Activated CD8-positive, alpha-beta T cell treated with anti-CD3 and anti-CD28 coated beads for 36 hours (primary cell): ENCODE data around the gene SLC25A31. TPM values are rescaled to one million over a fixed set of nuclear protein-coding genes. Genes with fewer than 3 reads are reported as not detected.

Experiments used
- ATAC-seq: fragments of 200-7000 bp; cut with Tn5 transposase; one replicate; pipeline ENCODE4 v1.10.0; 2021; ENCODE audit warnings: mild to moderate bottlenecking, moderate library complexity
- CTCF ChIA-PET: fragments of 350-600 bp; sonication (Branson Sonifier 250); formaldehyde crosslinking; loops from one replicate; lab custom pipeline; 2021; ENCODE audit warnings: antibody characterized with exemption; lab: Charles Lee
- POLR2A ChIA-PET: fragments of 350-600 bp; sonication (Branson Sonifier 250); formaldehyde crosslinking; loops from one replicate; lab custom pipeline; 2021; ENCODE audit warnings: antibody characterized with exemption; lab: Charles Lee
- DNase-seq: peaks from one replicate; pipeline ENCODE4 v3.0.0-alpha.2; 2020
- H3K27ac Mint-ChIP-seq: one replicate; pipeline ENCODE4 v1.8.0; 2021; ENCODE audit warnings: mild to moderate bottlenecking, mixed read lengths
- H3K27me3 Mint-ChIP-seq: one replicate; pipeline ENCODE4 v1.8.0; 2021; ENCODE audit warnings: mixed read lengths
- H3K36me3 Mint-ChIP-seq: one replicate; pipeline ENCODE4 v1.8.0; 2021; ENCODE audit warnings: low read depth, mixed read lengths
- H3K4me1 Mint-ChIP-seq: one replicate; pipeline ENCODE4 v1.8.0; 2021; ENCODE audit warnings: low read depth, mixed read lengths
- H3K4me3 Mint-ChIP-seq: one replicate; pipeline ENCODE4 v1.8.0; 2021; ENCODE audit warnings: mild to moderate bottlenecking, moderate library complexity, mixed read lengths
- H3K9me3 Mint-ChIP-seq: one replicate; pipeline ENCODE4 v1.8.0; 2021; ENCODE audit warnings: mixed read lengths
- CTCF ChIP-seq: fragments of 200-600 bp; IDR thresholded peaks from one replicate; pipeline ENCODE4 v1.8.0; 2022; ENCODE audit warnings: antibody characterized with exemption, mild to moderate bottlenecking
- intact Hi-C: fragments of 100-400 bp; cut with micrococcal nuclease; formaldehyde crosslinking; loops from one replicate; pipeline ENCODE4 v1.10.0; 2022
- total RNA-seq, 2 experiments: library from RNA; stranded (reverse); gene quantifications; one replicate each; pipeline ENCODE4 v1.2.3, GENCODE V29; 2021

Gene SLC25A31
- not detected for total RNA-seq

GRCh38 chr4:127730142-127730913, at the start of gene SLC25A31:
Gene SLC25A31 (plus strand): TSS chr4:127730400. CDS start chr4:127730546, 146 bp downstream.
- no peak within 1 kb of the TSS for H3K4me3 Mint-ChIP-seq
- CTCF ChIA-PET: interaction anchor here (0.8 to 1.4 kb wide), 2 partner anchors 9 to 125 kb away, joined by 3 to 4 read pairs; no protein-coding TSS in a partner anchor
- DNase-seq (no peak), ATAC-seq (no peak)
- H3K9me3 Mint-ChIP-seq: peaks cover 2% of the 10 kb centered on the region
- POLR2A ChIA-PET: no interaction called here
- no peak for TF ChIP-seq CTCF
- intact Hi-C loops: no loop called here
- H3K4me1 Mint-ChIP-seq: no peaks in the 10 kb centered on the region
- H3K36me3 Mint-ChIP-seq: no peaks in the 10 kb centered on the region
- H3K27me3 Mint-ChIP-seq: peaks cover 4% of the 10 kb centered on the region
- no peak within 1 kb of the TSS for H3K27ac Mint-ChIP-seq

DNA sequence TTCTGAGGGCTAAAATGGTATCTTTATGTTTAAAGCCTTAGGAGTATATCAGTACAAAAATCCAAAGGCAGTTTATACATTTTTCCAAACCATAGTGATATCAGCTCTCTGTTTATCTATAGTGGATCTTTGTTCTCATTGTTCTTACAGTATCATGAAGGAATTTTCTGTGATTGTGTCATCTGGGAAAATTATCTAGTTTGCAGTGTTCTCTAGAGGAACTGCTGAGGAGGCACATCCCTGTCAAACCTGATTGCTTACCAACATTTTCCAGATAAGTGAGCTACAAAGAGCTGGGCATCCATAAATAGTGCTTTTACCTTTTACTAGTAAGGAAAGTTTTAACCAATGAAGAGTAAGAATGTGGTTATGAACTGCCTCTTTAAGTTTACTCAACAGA, 44.9 kb upstream of the SLC25A31 start:
- ATAC-seq (no peak), DNase-seq (no peak)
- Mint-ChIP-seq H3K27ac (no peak overlapping the region), H3K27me3 (no peaks in the 10 kb centered on the region), H3K9me3 (peaks cover 3% of the 10 kb centered on the region), H3K4me3 (no peak overlapping the region), H3K36me3 (no peaks in the 10 kb centered on the region), H3K4me1 (no peaks in the 10 kb centered on the region)
- TF ChIP-seq CTCF: no peak
- CTCF ChIA-PET: no interaction called here
- POLR2A ChIA-PET: no interaction called here
- intact Hi-C loops: no loop called here

- intact Hi-C loops: no loop called here
- no peak for DNase-seq
- CTCF ChIA-PET: no interaction called here
- no peak for ATAC-seq
- Mint-ChIP-seq H3K9me3 (peaks cover 3% of the 10 kb centered on the region), H3K27me3 (no peaks in the 10 kb centered on the region), H3K4me1 (no peaks in the 10 kb centered on the region), H3K4me3 (no peak overlapping the region), H3K36me3 (no peaks in the 10 kb centered on the region), H3K27ac (no peak overlapping the region)
- no peak for TF ChIP-seq CTCF
- POLR2A ChIA-PET: interaction anchor here (0.5 kb wide), 1 partner anchor 115 kb away, joined by 3 read pairs; no protein-coding TSS in a partner anchor
Measured at GRCh38 chr4:127686658-127687057, 43.5 kb upstream of the SLC25A31 start.

- Mint-ChIP-seq H3K27me3 (peaks cover 2% of the 10 kb centered on the region), H3K27ac (no peak overlapping the region), H3K4me3 (no peak overlapping the region), H3K4me1 (no peaks in the 10 kb centered on the region), H3K9me3 (no peaks in the 10 kb centered on the region), H3K36me3 (no peaks in the 10 kb centered on the region)
- DNase-seq: no peak
- no peak for ATAC-seq
- ChIA-PET POLR2A (no interaction called here), CTCF (no interaction called here)
- intact Hi-C loops: no loop called here
- TF ChIP-seq CTCF: no peak
Measured at GRCh38 chr4:127687580-127687979, 42.6 kb upstream of the SLC25A31 start.

DNA sequence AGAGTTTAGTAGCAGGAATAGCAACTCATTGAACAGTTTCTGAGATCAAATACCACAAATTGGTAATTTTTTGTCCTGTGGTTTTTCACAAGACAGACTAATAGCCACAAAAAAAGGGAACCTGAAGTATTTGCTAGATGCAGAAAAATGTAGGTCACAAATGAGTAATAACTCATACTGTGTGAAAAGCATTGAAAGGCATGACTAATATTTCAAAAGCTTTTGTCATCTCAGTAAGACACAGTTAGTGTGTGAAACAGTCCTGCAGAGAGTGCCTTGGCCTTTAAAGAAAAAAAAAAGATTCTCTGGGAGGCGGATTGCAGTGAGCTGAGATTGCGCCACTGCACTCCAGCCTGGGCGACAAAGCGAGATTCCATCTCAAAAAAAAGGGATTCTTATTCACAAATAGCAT, 31.4 kb upstream of the SLC25A31 start:
- H3K4me1 Mint-ChIP-seq: no peaks in the 10 kb centered on the region
- TF ChIP-seq CTCF: no peak
- no peak for DNase-seq
- no peak overlapping the region for H3K27ac Mint-ChIP-seq
- intact Hi-C loops: no loop called here
- H3K36me3 Mint-ChIP-seq: no peaks in the 10 kb centered on the region
- CTCF ChIA-PET: no interaction called here
- POLR2A ChIA-PET: no interaction called here
- no peak overlapping the region for H3K4me3 Mint-ChIP-seq
- ATAC-seq: no peak
- peaks cover 6% of the 10 kb centered on the region for H3K9me3 Mint-ChIP-seq
- peaks cover 1% of the 10 kb centered on the region for H3K27me3 Mint-ChIP-seq
